GM21447 (cell line): ENCODE data around the gene GGT7.
"Not testable (repeated sequence)": the region's sequence is repeated elsewhere in the genome, so short reads cannot be mapped to it uniquely, and the experiment has no call there.

ENCODE experiments used
- ATAC-seq: cut with Tn5 transposase; IDR thresholded peaks from one replicate; pipeline ENCODE4 v1.9.1; 2021; ENCODE audit not compliant: unreplicated experiment

GGT7 gene

GRCh38 chr20:34883809-34884208, 11.2 kb upstream of the GGT7 start:
- ATAC-seq, result no peak

GRCh38 chr20:34883087-34883688, 10.5 kb upstream of the GGT7 start:
- ATAC-seq, result no peak

- ATAC-seq, result no peak
These were observed 9.0 kb upstream of the GGT7 start for GRCh38 chr20:34881689-34882088.

GRCh38 chr20:34880971-34881370, 8.3 kb upstream of the GGT7 start:
- not testable (repeated sequence) for ATAC-seq

- no peak for ATAC-seq
These were observed 7.7 kb upstream of the GGT7 start for GRCh38 chr20:34880215-34880850.

- peak; percentile 22 for ATAC-seq
These were observed 4.0 kb upstream of the GGT7 start, which contains the start of gene ACSS2 for GRCh38 chr20:34876406-34877282. Gene ACSS2, plus strand, starts transcription at chr20:34876612. Its CDS starts 34 bp downstream, at chr20:34876646.

GRCh38 chr20:34875642-34876405, 3.2 kb upstream of the GGT7 start:
- ATAC-seq, result peak; percentile 65

GRCh38 chr20:34874094-34874654, 1.5 kb upstream of the GGT7 start:
- ATAC-seq, result no peak

- ATAC-seq, result no peak
These were observed 982 bp upstream of the GGT7 start for GRCh38 chr20:34873583-34874093.

GRCh38 chr20:34871966-34872621, 562 bp downstream of the GGT7 start:
- no peak for ATAC-seq

- ATAC-seq, result no peak
These were observed 1.2 kb downstream of the GGT7 start for GRCh38 chr20:34871320-34871926.

GRCh38 chr20:34864216-34864615, 8.4 kb downstream of the GGT7 start:
- ATAC-seq, result no peak

- ATAC-seq, result no peak
These were observed 9.2 kb downstream of the GGT7 start for GRCh38 chr20:34863421-34863965.

- ATAC-seq, result no peak
These were observed 9.9 kb downstream of the GGT7 start for GRCh38 chr20:34862724-34863123.

- no peak for ATAC-seq
These were observed 11.1 kb downstream of the GGT7 start for GRCh38 chr20:34861386-34862084.

GRCh38 chr20:34859826-34860545, 12.7 kb downstream of the GGT7 start:
- ATAC-seq, result no peak

- no peak for ATAC-seq
These were observed 13.3 kb downstream of the GGT7 start for GRCh38 chr20:34859367-34859766.

GRCh38 chr20:34852298-34852697, 20.4 kb downstream of the GGT7 start:
- no peak for ATAC-seq
